ENCODE data around the gene BMP10.
"Not testable (repeated sequence)": the region's sequence is repeated elsewhere in the genome, so short reads cannot be mapped to it uniquely, and the experiment has no call there.

BMP10 gene, protein sequence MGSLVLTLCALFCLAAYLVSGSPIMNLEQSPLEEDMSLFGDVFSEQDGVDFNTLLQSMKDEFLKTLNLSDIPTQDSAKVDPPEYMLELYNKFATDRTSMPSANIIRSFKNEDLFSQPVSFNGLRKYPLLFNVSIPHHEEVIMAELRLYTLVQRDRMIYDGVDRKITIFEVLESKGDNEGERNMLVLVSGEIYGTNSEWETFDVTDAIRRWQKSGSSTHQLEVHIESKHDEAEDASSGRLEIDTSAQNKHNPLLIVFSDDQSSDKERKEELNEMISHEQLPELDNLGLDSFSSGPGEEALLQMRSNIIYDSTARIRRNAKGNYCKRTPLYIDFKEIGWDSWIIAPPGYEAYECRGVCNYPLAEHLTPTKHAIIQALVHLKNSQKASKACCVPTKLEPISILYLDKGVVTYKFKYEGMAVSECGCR

DNA sequence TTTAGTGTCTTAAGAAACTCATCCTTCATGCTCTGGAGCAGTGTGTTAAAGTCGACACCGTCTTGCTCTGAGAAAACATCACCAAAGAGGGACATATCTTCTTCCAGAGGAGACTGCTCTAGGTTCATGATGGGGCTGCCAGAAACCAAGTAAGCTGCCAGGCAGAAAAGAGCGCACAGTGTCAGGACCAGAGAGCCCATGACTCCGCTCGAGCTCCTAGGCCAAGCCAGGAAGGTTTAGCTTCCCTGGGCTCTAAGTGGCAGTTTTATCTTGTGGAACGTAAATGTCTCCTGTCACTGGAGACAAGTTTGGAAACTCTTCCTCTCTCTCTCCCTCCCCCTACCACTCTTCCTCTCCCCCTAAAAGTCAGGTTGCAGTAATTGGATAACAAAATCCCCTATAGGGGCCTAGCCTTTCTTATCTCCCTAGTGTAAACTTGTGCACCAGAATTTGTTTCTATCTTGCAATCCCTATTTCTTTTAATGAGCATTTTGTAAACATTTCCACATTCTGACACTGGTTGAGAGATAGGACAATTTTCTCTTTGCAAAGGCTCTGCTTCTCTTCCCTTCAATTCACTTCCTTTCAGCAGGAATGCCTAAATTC, at the start of gene BMP10:
Gene BMP10 (minus strand): TSS at position 239 of the 606 bp plus-strand sequence. CDS start 39 bp downstream, at position 200.
- DNase-seq = no peak

DNA sequence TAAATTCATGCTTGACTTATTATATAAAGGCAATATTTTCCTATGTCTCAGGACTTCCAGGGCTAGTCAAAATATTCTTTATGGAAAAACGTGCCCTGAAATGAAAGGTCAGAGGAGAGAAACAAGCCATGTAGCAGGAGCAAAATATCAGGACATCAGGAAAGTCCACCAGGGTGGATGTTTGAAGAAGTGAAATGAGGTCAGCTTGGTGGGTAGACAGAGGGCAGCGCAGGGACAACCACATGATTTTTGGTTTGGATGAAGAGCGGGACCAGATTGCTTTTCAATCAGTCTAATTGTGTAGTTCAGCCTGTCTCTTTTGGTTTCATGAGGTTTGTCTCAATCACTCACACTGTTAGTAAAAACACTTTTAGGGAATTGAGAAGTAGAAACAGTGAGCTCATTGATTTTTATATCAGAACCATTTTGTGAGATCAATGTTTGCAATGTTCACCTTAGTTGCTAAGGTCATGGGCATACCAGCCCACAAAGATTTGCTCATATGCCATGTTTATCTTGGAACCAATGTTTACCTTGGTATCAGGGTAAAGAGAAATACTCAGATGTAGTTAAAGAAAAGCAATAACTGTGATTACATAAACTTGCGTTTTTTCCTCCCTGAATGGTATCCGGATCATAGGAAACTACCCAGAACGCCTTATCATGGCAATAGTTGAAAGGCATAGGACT, 49.4 kb upstream of the BMP10 start:
- no peak for DNase-seq

DNA sequence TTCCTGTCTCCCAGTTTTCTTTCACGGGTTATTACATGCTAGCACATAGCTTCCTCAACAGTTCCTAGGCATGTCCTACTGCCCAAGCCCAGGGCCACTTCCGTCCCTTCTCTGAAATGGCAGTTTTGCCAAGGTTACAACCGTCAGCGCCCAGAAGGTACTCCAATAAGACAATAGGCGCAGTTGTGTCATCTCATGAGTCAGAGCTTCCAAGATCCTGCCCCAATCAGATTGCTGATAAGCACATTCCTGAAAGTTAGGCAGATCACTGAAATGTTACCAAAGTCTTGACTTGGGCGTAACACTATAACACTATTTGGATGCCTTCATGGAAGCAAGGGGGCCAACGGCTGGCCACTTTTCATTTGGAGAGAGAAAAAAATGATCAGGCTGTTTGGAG, 47.3 kb upstream of the BMP10 start:
- DNase-seq = no peak

DNA sequence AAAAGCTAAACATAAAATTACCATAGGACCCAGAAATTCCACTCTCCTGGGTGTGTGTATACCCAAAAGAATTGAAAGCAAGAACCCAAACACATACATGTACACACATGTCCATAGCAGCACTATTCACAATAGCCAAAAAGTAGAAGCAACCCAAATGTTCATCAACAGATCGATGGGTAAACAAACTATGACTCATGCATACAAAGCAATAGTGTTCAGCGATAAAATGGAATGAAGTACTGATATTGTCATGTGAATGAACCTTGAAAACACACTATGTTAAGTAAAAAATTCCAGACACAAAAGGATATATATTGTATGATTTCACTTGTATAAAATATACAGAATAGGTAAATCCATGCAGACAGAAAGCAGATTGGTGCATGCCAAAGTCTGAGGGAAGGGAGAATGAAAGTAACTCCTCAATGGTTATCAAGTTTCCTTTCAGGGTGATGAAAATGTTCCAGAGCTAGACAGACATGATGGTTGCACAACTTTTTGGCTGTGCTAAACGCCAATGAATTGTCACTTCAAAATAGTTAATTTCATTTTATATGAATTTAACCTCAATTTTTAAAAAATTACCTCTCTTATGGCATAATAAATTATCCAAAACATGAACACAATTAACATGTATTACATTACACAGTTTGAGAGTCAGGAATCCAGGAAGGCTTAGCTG, 46.0 kb upstream of the BMP10 start:
- peak; percentile 5 for DNase-seq

DNA sequence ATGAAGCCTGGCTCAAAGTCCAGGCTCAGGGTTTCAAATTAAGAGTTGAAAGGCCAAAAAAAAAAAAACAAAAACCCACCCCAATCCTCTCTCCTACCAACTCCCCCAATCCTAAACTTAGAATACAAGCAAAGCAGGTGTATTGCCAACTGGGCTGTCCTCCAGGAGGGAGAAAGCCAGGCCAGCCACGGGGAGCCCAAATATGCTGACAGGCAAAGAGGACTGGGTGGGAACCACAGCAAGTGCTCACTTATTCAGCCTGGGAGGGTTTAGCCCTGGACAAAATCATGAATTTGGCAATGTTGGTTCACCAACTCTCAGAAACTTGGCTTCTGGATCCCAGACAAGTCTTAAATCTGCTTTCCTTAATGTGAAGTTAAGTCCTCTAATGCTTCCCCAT, 45.0 kb upstream of the BMP10 start:
- no peak for DNase-seq

DNA sequence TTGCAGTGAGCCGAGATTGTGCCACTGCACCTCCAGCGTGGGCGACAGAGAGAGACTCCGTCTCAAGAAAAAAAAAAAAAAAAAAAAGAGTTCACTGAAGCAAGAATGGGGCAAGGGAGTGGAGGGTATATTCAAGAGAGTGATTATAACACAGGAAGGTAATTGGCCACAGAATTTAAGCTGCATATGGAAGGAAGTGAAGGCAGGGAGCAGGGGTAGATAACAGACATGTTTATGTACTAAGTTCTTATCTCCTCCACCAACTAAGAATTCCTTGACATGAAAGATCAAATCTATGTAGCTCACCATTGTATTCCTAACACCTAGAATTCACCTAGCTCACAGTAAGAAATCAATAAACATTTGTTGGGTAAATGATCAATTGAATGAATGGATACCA, 44.2 kb upstream of the BMP10 start:
- no peak for DNase-seq

DNA sequence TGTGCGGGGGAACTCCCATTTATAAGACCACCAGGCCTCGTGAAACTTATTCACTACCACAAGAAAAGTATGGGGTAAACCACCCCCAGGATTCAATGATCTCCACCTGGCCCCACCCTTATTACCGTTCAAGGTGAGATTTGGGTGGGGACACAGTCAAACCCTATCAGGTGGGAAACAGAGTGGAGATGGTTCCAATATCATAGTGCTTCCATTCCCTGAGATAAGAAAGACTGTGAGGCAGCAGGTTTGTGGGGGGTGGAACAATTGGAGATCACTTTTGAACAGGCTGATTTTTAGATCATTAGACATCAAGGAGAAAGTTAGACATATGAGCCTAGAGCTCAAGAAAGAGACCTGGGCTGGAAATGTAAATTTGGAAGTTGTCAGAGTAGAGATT, 42.2 kb upstream of the BMP10 start:
- no peak for DNase-seq

DNA sequence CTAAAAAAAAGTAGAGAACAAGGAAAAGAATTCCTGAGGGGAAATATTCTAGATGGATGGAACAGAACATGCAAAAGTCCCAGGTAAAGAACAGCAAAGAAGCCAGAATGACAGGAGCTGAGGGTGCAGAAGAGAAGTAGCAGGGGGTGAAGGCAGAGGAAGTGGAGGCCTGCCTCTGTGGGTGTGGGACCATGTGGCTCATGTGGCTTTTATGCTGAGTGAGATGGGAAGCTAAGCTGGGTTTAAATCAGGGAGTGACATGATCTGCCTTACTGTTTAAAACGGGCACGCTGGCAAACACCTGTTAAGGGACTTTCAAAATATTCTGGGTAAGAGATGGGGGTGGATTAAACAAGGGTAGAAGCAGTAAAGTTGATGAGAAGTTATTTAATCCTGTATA, 41.5 kb upstream of the BMP10 start:
- DNase-seq = peak; percentile 16

DNA sequence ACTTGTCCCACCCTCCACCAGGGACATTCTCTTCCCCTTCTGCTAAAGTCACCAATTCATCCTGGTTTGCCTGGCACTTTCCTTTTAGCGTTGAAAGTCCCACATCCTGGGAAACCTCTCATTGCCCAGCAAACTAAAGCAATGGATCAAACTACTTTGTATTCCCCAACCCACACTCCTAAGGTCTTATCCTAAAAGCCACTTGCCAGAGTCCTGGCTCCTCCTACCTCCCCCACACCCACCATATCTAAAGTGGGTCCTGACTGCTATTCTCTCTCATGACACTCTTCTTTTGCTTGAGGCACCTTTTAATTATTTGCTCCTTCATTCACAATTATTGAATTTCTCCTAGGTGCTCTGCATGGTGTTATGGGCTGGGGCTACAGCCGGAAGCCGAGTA, 40.9 kb upstream of the BMP10 start:
- no peak for DNase-seq

DNA sequence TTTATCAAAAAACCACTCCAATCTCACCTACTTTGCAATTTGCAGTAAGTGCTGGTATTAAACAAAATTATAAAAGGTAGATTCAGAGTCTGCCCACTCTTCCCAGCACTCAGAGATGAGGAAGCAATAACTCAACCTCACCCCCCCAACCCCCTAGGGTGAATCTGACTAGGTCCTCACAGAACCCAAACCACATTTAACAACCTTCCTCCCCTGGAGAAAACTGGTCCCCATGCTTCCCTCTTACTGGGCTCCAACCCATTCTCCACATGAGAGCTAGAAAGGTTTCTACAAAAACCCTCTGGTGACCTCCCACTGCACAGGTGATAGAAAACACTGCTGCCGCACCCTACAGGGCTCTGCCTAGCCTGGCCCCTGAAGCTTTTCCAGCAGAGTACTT, 40.5 kb upstream of the BMP10 start:
- DNase-seq = no peak

DNA sequence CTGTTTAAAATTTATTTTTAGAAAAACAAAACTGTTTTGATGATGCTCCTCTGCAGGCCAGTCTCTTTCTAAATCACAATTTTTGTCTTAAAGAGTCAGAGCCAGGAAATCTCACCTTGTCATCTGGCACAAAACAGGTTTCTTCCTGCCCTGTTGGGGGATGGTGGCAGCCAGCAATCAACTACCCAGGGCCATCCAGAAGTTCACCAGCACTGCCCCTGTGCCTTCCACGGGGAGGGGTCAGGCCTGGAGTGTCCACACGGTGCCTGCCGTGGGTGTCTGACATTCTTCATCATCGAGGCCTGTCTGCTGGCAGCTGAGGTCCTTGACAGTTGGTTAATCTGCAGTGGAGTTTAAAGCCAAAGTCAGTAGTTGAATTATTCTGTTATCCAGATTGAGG, 40.0 kb upstream of the BMP10 start:
- DNase-seq = no peak

DNA sequence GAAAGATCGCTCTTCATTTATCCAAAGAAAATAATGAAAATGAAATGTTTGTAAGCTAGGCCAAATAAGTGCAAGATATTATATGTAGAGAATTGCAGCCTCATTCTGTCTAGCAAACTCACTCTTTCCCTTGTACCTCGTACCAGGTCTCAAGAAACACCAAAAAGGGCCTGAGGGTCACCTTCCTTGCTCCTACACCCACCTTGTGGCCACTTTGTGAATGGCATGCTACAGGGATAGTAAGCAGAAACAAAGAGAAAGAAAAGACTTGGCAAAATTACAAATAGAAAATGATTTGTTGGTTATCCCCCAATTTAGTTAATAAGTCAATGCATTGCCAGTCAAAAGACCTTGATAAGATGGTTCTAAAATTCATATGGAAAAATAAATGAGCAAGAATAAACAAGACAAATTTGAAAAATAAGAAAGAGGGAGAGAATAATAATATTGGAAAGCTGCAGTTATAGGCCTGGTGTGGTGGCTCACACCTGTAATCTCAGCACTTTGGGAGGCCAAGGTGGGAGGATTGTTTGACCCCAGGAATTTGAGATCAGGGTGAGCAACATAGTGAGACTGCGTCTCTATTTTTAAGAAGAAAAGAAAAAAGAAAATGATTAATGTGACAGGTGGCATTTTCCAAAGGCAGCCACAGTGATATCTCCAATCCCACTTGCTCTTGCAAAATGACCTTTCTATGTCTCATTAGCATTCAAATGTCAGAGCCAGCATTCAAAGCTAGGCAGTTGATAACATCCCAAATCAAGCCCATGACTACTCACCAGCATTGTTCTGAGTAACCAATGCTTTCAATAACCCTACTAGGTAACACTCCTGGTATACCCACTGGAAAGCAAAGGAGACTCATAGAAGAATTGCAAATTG, 38.8 kb upstream of the BMP10 start:
- peak; percentile 84 for DNase-seq

DNA sequence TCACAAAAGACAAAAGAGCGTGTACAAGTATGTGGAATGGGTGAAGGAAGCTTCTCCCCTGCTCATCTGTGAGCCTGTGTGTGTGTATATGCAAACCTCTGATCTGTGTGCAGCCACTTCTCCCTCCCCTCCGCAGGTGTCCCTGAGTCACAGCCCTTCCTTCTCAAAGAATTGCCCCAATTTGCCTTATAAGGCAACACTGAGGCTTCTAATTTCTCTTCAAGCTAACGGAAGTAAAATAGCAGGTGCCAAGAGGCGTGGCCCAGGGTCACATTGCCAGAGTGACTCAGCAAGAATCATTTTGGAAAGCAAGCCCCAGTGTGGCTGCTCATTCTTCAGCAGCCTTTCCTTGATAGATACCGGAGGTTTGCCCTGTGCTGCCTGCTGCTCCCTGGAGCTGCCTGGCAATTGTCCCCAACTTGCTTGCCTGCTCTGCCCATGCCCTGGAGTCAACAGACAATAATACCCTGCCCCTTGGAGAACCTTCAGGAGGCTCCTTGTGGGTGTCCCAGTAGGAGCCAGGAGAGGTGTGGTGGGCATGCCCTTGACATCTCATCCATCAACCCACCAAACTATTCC, 37.3 kb upstream of the BMP10 start:
- peak; percentile 89 for DNase-seq

DNA sequence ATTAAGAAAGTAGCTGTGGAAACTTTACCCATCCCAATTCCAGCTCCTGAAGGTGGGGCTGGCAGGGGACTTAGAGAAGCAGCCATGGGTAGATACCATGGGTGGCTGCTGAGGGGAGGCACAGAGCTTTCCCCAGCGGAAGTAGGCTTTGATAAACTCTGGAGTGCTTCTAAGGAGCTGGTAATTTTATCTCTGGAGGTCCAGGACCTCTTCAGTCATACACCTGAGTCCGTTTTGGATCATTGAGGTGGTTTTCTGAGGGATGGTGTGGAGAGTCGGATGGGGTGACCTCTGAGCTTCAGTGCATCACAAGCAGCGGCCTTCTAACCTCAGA, 36.7 kb upstream of the BMP10 start:
- DNase-seq = no peak

DNA sequence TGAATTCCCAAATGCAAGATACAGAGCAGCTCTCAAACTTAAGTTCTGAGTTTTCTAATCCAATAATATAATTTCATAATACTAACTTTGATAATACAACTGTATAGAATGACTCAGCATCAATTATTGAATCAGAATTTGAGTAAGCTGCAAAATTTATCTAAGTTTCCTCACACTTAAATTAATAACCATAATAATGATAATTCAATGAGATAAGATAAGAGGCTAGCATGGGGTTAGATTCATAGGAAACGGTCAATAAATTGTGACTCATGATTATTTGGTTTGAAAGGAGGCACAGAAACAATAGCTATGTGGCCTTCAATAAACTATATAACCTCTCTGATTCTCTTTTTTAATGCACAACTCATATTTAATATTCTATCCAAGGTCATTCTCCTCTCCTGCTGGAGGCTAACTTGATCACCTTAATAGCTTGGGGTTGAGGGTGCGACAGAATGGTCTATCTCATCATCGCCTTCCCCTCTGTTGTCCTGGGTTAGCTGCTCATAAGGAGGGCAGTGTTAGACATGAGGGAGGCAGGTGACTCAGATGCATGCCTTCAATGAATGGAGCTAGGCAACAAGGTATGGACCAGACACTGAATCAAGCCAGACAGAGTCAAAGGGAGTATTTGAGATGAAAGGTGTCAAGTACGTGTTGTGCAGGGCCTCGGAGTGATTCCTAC, 36.2 kb upstream of the BMP10 start:
- no peak for DNase-seq

DNA sequence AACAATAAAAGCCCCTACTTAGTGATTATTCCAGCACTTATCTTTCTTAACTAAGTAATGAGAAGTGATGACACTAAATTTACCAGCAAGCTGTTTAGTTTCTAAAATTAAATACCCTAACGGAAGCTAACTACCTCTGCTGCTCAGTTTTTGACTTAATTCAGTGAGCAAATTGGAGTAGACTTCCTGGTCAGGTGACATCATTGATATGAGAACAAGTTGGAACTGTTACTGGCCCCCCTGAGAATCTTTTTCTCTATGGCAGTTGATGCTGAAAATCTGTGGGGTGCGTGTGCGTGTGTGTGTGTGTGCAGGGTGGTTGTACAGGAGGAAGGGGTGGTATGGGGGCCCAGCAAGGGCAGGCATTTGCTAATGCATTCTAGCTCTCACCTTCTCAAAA, 35.5 kb upstream of the BMP10 start:
- DNase-seq = no peak

DNA sequence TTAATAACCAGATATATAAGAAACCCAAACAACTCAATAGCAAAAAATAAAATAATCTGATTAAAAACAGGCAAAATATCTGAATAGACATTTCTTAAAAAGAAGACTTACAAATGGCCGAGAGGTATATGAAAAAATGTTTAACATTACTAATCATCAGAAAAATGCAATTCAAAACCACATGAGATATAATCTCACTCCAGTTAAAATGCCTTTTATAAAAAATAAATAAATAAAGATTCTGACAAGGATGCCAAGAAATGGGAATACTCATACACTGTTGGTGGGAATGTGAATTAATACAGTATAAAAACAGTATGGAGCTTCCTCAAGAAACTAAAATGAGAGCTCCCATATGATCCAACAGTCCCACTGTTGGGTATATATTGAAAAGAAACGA, 33.9 kb upstream of the BMP10 start:
- DNase-seq = no peak

DNA sequence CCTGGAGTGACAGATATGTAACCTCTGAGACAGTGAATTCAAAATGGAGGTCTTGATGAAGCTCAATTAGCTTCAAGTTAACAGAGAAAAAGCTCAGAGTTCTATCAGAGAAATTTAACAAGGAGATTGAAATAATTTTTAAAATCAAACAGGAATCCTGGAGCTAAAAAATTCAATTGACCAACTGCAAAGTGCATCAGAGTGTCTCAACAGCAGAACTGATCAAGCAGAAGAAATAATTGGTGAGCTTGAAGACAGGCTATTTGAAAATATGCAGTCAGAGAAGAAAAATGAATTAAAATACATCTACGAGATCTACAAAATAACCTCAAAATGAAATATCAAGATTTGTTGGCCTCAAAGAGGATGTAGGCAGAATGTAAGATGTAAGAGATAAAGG, 30.4 kb upstream of the BMP10 start:
- no peak for DNase-seq

DNA sequence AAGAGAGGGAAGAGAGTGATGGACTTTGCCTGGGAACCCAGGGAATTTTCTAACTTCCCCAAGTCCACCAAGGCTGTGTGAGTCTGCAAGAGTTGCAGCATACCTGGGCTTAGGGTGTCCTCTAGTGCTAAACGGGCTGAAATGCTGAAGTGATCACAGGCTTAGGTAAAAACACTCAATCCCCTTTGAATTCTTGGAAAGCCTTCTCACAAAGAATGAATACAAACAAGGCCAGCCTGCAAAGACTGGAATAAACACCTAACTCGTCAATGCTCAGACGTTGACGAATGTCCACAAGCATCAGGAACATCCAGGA, 30.0 kb upstream of the BMP10 start:
- peak; percentile 12 for DNase-seq

DNA sequence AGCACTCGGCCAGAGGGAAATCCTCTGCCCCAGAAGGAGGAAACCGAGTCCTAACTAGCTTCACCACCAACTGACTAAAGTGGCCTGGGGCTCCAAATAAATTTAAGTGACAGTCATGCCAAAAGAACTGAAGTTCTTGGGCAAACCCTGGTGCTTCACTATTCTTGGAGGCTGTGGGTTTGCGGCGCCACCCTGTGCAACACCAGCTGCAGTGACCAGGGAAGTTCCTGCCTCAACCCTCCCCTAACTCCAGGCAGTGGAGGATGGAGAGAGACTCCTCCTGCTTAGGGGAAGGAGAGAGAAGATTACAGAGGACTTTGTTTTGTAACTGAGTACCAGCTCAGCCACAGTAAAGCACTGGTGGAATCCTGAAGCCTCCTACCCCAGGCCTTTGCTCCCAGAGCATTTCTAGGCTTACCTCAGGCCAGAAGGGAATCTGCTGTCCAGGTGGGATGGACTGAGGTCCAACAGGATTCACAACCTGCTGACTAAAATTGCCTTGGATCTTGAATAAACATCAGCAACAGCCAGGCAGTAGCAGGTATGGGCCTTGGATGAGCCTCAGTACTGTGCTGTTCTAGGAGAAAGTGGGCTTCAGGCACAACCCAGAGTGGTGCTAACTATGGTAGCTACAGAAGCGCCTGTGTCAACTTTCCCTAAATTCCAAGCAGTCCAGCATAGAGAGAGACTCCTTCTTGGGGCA, 29.4 kb upstream of the BMP10 start:
- no peak for DNase-seq

DNA sequence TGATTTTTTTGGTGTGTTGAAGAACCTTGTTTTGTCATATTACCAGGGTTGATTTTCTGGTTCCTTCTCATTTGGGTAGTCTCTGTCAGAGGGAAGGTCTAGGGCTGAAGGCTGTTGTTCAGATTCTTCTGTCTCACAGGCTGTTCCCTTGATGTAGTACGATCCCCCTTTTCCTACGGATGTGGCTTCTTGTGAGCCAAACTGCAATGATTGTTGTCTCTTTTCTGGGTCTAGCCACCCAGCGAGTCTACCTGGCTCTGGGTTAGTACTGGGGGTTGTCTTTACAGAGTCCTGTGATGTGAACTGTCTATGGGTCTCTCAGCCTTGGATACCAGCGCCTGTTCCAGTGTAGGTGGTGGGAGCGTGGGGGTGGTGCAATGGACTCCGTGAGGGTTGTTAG, 24.8 kb upstream of the BMP10 start:
- DNase-seq = not testable (repeated sequence)
